GM19395 (cell line): ENCODE measurements around the gene RGL3.
"Not testable (repeated sequence)": the region's sequence is repeated elsewhere in the genome, so short reads cannot be mapped to it uniquely, and the experiment has no call there.

ENCODE experiments used
- ATAC-seq: cut with Tn5 transposase; IDR thresholded peaks from one replicate; pipeline ENCODE4 v1.9.1; 2021; ENCODE audit warnings: mild to moderate bottlenecking, moderate library complexity; ENCODE audit not compliant: unreplicated experiment

The RGL3 gene

DNA sequence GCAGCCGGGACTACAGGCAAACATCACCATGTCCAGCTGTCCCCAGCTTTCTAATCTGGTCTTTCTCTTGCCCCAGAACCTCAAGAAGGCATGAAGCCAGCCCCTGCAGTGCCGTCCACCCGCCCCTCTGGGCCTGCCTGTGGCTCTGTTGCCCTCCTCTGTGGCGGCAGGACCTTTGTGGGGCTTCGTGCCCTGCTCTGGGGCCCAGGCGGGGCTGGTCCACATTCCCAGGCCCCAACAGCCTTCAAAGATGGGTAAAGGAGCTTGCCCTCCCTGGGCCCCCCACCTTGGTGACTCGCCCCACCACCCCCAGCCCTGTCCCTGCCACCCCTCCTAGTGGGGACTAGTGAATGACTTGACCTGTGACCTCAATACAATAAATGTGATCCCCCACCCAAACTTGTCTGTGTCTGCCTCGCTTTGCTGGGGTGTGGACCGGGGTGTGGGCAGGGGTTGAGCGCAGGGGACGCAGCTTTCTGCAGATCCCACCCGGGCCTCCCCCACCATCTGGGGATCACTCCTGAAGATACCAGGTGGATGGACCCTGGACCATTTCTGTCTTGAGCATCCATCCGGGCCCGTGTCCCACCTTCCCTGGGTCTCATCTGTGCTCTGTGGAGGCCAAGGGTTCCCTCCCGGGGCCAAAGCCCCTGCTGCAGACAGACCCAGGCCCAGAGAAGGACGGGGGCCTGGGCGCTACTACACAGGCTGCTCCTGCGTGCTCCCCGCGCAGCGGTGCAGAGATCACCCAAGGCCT, 31.6 kb upstream of the RGL3 start:
- ATAC-seq: no peak

DNA sequence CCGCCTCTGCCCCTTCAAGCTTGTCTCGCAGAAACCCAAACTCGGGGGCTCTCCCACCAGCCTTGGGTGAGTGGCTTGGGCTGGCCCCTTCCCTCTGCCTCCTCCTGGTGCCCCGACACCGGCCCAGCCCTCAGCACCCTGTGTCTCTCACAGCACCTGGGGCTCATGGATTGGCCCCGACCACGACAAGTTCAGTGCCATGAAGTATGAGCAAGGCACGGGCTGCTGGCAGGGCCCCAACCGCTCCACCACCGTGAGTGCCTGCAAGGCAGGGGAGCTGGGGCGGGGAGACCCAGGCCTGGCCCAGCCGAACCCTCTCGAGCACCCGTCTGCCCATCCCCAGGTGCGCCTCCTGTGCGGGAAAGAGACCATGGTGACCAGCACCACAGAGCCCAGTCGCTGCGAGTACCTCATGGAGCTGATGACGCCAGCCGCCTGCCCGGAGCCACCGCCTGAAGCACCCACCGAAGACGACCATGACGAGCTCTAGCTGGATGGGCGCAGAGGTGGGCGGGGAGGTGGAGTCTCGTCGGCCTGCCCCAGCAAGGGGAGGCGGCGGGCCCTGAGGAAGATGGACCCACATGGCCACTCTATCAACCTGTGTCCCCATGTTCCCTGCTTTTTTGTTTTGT, 29.9 kb upstream of the RGL3 start:
- no peak for ATAC-seq

DNA sequence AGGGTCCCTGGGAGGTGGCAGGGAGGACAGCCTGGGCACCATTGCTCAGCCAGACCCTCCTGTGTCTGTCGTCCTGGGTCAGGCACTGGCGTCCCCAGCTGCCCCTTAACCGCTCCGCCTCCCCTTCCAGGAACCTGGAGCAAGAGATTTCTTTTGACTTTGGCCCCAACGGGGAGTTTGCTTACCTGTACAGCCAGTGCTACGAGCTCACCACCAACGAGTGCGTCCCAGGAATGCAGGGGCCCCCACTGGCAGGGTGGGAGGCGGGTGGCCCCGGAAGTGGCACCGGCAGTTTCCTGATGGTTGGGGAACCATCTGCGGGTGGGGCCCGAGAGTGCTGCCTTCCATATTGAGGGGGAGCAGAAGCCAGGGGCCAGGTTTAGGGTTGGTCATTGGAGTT, 29.3 kb upstream of the RGL3 start:
- ATAC-seq: no peak

DNA sequence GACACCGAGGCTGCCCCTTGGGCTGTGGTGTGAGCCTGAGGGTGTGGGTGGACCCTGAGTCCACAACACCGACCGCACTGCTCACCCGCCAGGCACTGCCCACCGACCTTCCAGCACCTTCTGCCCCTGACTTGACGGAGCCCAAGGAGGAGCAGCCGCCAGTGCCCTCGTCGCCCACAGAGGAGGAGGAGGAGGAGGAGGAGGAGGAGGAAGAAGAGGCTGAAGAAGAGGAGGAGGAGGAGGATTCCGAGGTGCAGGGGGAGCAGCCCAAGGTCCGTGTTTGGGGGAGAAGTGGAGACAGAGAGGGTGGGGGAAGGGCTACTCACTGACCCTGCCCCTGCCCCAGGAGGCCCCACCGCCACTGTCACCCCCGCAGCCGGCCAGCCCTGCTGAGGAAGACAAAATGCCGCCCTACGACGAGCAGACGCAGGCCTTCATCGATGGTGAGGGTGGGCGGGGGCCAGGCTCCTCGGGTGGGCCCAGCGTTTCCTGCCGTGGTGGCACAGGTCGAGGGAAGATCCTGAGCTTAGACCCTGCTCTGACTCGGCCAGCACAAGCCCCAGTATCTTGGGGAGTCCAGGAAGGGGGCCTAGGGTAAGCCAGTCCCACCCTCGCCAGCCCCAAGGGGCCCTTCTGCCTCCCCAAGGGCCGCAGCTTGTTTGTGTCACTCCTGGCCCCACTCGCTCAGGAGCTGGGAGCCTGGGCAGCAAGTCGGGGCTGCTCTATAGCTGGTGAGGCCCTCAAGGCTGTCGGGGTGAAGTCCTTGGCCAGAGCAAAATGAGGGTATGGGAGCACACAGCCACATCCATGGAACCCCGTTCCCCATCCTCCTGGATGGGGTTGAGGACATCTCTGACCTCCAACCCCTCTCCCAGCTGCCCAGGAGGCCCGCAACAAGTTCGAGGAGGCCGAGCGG, 28.5 kb upstream of the RGL3 start:
- ATAC-seq: no peak

DNA sequence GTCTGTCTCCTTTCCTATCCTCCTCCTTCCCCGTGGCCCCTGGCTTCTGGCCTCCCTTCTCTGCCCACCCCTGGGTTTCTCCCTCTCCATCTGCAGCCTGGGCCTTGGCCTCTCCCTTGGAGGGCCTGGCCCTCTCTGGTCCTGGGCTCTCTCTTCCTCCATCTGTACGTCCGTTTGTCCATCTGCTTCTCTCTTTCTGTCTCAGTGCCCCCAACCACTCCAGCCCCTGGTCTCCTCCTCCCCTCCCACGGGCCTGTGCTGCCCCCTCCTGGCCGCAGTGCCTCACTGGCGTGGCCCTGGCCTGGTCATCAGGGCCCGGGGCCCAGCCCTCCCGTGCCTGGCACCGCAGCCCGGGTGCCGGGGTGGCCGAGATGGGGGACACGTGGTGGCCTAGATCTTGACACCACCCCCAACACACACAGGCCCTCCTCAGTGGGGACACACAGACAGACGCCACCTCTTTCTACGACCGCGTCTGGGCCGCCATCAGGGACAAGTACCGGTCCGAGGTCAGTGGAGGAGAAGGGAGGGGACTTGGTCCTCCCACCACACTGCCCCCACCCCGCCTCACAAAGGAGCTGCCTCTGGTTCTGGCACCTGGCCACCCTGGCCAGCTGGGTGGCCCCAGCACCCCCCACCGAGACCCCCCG, 27.7 kb upstream of the RGL3 start:
- no peak for ATAC-seq

DNA sequence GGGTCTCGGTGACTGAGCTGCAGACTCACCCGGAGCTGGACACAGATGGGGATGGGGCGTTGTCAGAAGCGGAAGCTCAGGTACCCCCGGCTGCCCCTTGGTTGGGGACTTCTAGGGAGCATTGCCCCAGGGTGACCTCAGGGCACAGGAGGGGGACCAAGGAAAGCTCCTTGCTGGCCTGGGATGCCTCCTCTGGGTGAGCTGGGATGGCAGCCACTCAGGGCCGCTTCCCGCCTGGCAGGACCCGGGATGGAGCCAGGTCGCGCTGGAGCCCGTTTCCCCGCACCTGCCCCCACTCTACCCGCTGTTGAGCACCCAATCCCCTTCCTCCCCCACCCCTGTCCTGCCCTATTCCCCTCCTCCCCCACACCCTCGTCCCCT, 27.1 kb upstream of the RGL3 start:
- ATAC-seq: no peak

DNA sequence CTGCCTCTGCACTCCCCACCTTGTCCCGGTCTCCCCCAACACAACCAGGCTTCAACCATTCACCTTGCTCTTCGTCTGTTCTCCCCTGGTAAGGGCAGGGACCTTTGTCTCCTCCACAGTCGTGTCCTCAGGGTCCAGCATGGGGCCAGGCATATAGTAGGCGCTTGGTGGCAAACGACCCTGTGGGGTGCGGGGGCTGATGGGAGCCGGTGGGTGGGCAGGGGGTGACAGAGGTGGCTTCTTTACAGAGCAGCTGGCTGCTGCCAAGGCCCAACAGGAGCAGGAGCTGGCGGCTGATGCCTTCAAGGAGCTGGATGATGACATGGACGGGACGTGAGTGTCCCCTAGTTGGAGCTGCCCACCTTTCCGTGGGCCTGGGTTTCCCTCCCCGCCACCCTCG, 26.0 kb upstream of the RGL3 start:
- no peak for ATAC-seq

DNA sequence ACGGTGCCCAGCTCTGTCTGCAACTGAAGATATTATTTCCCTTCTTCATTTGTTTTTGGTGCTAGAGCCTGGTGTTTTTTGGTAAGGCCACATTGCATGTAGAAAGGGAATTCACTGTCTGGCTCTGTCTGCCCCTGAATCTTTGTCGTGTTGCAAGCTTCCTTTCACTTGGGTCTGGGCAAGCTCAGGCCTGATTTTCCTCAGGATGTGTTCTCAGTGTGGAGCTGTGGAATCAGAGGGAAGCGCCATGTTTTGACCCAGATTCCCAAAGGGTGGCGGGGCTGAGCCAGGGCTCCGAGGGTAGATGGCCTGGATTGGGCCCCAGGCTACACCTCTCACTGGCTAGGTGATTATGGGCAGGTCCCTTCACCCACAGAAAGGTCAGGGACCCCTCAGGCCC, 24.9 kb upstream of the RGL3 start:
- ATAC-seq: no peak

DNA sequence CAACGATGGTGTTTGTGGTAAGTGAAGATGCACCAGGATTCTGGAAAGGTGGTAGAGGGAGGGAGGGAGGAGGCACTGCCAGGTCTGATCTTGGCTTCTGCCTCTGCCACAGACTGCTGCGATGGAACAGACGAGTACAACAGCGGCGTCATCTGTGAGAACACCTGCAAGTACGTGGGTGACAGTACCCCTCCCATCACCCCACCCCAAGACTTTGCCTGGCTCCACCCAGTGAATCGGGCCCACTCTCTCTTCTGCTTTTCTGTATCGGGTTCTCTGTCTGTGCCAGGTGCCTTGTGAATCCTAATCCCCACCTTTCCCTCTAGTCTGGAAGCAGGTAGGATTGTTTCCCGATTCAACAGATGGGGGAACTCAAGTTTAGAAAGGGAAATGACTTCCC, 18.8 kb upstream of the RGL3 start:
- ATAC-seq: no peak

DNA sequence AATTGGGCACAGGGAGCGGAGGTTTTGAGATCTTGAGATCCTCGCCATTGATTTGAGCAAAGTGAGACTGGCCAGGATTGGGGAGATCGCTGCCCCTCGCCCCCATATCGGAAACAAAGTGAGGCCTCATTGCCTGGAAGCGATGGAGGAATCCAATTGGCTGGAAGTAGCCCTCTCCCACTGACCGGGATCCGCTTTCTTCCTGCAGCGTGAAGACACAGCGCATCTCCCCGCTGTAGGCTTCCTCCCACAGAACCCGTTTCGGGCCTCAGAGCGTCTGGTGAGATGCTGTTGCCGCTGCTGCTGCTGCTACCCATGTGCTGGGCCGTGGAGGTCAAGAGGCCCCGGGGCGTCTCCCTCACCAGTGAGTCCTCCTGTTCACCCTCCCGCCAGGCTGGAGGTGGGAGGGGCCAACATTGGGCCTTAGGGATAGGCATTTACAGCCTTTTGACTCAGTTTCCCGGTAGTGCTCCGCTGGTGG, 16.8 kb upstream of the RGL3 start:
- no peak for ATAC-seq

DNA sequence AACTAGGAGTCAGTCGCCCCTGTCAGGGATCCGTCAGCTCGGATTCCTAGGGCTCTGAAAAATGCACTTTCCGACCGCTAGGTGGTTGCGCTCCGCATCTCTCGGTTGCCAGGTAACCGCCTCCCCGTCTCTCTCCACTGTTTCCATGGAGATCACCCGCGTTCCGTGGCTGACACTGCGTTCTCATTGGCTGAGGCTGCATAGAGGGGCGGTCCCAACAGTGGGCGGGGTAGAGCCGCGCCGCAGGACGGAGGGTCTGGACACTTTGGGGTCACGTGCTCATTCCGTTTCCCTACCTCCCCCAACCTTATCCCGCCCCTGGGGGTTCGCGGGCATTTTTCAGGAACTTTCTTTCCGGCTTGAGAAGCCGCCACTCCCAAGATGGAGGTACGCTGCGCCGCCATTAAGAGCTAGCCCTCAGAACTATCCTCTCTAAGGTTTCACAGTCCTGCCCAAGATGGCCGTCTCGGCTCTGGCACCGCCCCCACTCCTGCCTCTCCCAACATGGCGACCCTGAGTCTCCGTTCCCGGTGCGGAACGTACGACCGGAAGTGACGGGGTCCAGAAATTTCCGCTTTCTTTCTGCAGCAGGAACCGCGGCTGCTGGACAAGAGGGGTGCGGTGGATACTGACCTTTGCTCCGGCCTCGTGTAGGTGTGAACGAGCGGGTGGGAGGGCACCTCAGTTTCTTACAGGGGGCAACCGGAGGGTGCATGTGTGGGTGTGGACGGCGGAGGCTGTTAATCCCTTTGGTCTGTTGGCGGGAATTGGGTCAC, 16.1 kb upstream of the RGL3 start, which contains the start of the genes ODAD3 and PRKCSH:
Gene ODAD3 (minus strand): TSS at position 65 of the 776 bp plus-strand sequence. CDS start 105 bp downstream, outside the sequence.
Gene PRKCSH (plus strand): TSS at position 579 of the 776 bp plus-strand sequence. CDS start 483 bp downstream, outside the sequence.
- peak; percentile 87 for ATAC-seq

DNA sequence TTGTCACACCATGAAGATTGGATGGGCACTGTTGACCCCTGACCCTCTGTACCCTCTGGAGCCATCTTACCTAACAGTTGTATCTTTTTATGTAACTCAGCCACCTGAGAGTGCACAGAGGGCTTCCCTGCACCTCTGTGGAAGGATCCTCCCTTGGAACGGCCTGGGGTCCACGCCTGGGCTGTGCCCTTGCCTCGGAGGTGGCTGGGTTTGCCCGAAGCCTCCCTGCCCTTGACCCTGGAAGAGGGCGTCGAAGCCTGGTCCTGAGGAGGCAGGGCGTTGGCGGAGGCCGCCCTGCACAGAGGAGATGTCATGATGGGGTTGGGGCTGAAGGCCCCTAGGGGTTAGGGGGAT, 15.6 kb upstream of the RGL3 start:
- peak; percentile 18 for ATAC-seq

DNA sequence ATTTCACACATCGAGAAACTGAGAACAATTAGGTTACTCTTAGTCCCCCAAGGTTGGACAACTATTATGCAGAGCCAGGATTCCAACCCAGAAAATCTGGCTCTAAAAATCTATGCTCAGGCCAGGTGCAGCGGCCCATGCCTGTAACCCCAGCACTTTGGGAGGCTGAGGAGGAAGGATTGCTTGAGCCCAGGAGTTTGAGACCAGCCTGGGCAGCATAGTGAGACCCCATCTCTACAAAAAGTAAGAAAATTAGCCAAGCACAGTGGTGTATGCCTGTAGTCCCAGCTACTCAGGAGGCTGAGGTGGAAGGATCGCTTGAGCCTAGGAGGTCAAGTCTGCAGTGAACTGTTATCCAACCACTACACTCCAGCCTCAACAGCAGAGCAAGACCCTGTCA, 14.4 kb upstream of the RGL3 start:
- ATAC-seq: not testable (repeated sequence)

DNA sequence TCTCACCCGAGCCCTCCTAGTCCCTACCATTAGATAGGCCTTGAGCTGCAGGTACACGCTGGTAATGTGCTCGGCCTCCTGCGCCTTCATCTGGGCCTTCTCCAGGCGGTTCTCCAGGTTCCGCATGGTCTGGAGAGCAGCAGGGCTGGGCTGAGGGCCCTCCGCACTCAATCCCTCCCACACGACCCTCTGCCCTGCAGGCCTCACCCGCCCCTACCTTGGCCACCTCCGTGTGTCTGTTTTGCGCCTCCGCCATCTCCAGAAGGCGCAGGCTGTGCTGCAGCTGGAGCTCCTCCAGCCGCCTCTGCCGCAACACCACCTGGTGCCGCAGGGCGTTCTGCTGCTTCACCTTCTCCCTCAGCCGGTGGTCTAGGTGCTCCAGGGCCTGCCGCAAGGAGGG, 7.5 kb upstream of the RGL3 start:
- no peak for ATAC-seq

DNA sequence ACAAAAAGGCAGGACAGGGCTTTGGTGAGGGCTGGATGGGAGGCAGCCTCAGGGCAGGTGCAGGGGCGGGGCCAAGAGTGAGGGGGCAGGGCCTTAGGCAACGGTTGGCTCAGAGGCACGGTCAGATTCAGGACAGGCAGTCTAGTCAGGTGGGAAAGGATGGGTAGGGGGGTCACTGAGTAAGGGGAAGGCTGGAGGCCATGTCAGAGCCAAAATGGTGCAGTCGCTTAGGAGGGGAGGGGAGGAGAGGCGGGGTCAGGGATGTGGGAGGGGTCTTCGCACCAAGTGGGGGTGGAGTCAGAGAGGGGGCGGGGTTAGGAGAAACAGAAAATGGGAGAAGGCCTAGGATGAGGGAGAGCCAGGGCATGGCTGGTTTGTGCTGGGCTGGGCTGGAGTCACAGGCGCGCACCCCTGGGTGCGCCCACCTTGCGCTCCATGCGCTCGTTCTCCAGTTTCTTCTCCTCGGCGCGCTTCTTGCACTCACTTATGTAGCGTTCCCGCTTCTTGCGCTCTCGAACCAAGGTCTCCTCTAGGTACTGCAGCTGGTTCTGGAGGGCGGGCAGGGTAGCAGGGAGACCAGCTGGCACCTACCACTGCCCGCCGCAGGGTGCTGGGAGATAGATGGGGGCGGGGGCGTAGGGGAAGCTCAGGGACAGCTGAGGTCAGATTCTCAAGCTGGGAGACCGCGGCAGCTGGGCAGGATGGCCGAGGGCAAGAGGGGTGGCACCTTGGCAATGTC, 6.8 kb upstream of the RGL3 start:
- no peak for ATAC-seq

DNA sequence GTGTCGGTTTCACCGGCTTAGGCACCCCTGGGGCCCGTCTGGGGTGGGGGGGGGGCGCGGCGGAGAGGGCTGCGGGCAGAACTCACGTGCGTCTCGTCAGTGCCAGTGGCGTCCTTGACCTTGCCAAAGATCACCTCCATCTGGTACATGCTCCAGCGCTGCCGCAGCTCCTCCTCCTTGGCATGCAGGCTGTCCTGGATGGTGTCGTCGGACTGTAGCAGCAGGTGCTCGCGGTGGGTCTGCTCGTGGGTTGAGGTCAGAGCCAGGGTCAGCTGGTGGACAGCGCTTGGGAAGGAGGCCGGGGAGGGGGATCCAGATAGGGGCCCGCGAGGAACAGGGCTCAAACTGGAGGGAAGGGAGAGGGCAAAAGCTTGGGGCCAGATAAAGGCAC, 4.7 kb upstream of the RGL3 start:
- ATAC-seq: no peak

DNA sequence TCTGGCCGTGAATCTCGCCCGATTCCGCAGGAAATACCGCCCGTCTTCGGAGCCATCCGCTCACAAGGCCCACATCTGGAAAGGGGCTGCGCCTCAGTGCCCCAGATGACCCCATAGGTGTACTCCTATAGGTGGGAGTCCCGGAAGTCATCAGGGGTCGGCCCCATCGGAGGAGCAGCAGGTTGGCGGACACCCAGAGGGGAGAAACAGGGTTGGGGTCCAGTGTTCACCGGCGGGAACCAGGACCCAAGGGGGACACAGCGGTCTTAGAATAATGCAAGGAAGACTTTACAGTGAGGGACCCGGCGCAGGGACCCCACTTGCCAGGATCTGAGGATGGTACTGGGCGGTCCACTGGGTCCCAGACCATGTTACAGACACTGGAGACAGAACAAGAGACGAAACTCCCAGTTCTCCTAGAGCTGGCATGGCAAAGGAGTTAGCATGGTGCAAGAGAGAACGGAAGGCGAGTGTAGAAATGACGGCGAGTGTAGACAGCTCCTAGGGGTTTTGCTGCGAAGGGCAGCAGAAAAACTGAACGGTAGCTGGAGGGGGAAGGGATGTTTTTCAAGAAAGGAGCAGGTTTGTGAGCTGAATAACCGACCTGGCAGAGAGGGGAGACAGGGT, 4.2 kb upstream of the RGL3 start:
- ATAC-seq: no peak

DNA sequence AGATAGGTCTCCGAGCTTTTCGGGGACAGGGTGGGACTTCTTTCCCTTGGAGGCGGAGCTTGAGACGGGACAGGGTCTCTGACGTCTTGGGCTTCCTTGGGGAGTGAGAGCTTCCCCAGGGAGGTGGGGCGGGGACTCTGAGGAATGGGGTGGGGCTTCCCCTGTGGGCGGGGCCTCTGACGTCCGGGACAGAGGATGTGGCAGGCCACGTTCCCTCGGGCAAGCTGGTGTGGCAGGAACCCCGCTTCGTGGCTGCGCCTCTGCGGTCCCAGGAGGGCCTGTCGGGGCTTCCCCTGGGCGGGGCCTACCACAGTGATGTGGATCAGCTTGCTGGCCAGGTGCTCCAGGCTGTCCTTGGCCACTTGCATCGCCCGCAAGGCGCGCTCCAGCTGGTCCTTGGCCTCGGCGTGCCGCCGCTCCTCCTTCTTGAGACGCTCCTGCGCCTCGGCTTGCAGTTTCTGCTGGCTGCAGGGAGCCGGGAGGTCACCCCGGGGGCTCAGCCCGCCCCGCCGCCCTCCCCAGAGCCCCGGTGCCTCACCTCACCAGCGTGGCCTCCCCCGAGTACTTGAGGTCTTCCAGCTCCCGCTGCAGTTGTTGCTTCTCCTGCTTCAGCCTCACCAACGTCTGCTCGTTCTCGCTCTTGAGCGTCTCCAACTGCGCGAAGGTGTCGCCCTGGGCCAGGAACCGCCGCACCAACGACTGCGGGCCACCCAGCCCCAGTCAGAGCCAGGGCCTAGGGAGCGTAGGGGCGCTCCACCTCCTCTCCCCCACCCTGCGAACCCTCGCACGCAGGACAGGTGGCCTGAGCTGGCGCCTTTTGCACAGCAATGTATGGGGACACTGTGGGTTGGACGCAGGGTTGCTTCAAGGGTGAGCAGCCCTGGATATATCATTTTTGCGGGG, 3.3 kb upstream of the RGL3 start:
- peak; percentile 70 for ATAC-seq
